GM19025 (cell line): ENCODE data around the gene CCDC57.
"Not testable (repeated sequence)": the region's sequence is repeated elsewhere in the genome, so short reads cannot be mapped to it uniquely, and the experiment has no call there.

Source experiments
- ATAC-seq: cut with Tn5 transposase; IDR thresholded peaks from one replicate; pipeline ENCODE4 v1.9.1; 2021; ENCODE audit warnings: mild to moderate bottlenecking, low read depth, moderate library complexity; ENCODE audit not compliant: unreplicated experiment

CCDC57 gene

DNA sequence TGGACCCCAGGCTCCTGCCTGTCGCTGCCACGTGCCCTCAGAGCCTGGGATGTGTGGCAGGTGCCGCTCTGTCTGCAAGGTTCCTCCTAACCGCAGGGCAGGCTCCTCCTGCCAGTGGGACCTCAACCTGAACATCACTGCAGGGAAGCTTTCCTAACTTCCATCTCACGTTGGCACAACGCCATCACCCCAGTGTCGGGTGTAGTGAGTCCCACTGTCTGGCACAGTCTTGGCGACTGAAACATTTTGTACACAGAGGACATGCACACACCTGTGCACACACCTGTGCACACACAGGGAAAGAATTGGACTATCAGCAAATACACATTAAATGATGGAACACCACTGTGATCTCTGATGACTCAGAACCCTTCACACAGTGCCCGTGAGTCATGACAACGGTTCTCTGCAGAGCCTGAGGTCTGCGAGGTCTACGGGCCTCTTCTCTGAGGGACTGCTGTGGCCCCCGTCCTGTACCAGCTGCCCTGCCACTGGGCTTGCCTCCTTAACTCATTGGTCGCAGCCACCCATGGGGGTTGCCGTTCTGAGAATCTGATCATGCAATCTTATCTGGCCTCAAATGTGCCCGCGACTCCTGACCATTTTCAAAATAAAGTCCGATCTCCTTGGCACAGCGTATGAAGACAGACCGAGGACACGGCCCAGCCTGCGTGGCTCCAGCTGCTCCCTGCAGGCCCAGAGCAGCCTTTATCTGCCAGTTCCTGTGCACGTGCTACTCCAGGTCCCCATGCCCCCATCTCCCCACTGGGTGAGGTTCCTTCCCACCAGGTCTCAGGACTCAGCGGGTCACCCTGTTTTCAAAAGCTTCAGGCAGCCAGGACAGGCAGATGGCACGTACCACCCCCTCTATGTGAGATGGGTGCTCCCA lies 7.6 kb downstream of the CCDC57 start:
- no peak for ATAC-seq

DNA sequence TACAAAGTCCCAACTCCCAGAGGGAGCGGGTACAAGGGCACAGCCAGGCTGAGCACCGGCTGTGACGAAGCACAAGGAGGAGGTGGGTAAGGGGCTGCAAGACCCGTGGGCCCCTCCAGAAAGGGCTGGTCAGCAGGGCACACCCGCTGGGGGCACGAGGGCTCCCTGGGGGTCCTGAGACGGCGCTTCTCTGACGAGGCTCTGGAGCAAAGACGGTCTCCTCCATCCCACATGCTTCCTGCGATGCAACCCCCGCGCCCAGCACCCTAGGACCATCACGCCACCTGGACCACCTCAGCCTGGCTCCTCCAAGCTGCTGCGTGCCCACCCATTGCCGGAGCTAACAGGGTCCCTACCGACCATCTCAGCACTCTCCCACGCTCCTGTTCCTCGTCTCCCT lies 8.7 kb downstream of the CCDC57 start:
- ATAC-seq: no peak

DNA sequence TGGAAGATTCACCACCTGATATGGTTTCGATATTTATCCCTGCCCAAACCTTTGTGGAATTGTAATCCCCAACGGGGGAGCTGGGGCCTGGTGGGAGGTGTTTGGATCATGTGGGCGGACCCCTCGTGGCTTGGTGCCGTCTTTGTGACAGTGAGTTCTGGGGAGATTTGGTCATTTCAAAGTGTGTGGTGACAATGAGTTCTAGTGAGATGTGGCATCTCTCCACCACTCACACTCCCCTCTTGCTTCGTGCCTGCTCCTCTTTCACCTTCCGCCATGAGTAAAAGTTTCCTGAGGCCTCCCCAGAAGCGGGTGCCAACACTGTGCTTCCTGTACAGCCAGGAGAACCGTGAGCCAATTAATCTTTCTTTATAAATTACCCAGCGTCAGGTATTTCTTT lies 9.7 kb downstream of the CCDC57 start:
- no peak for ATAC-seq

DNA sequence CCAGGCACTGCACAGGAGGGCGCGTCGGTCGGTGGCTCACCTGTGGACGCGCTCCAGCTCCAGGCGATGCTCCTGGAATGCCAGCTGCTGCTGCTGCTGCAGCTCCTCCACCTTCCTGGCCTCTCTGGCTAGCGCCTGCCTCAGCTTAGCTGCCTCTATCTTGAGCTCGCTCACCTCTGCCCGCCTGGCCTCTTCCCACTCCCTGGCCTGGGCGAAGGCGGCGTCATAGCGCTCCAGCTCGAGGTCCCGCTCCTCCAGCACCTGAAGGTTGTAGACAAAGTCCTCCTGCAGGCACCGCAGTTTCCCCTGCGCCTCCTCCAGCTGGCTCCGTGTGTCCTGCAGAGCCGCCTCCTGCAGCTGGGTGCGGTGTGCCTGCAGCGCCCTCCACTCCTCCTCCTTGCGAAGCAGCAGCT lies 11.1 kb downstream of the CCDC57 start:
- no peak for ATAC-seq

DNA sequence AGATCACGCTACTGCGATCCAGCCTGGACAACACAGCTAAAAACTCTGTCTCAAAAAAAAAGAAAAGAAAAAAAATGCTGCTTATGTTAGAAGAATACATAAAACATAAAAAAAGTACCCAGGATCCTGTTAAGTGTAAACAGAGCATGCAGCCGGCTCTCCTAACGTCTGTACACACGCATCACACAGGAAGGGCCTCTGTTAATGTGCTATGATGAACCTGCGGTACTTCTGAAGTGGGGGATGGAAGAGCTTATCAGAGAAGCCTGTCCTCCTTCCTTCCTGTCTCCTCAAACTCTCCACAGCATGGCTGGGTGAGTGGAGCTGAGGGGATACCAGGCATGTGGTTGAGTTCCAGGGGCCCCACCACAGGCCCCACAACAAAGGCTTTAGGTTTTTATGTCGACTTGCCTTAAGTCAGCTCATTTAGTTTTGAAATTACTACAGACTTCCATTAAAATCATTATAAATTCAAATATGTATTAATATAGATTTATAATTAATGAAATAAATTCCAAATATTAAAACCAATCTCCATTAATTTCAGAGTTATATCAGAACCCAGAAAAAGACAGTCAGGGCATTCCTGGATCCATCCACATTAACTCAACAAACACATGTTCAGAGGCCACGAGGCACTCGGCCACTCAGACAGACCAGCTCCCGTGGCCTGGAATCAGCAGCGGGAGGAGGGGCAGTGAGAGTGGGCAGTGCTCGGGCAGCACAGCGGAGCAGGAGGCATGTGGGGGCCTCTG lies 11.7 kb downstream of the CCDC57 start:
- ATAC-seq: no peak

DNA sequence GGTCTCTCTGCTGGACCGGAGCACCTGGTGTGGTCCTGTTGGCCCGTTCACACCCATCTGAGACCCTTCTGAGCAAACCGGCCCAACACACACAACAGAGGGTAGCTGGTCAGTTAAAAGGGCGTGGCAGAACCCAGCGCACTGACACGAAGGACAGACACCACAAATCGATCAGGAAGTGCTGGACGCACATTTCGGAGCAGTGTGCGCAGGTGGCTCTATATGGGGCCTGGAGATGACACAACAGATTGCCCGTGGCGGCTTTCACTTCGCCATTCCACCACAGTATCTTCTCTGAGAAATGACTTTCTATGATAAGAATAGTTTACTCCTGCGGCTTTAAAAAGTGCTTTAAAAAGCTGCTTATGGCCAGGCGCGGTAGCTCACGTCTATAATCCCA lies 12.5 kb downstream of the CCDC57 start:
- no peak for ATAC-seq

DNA sequence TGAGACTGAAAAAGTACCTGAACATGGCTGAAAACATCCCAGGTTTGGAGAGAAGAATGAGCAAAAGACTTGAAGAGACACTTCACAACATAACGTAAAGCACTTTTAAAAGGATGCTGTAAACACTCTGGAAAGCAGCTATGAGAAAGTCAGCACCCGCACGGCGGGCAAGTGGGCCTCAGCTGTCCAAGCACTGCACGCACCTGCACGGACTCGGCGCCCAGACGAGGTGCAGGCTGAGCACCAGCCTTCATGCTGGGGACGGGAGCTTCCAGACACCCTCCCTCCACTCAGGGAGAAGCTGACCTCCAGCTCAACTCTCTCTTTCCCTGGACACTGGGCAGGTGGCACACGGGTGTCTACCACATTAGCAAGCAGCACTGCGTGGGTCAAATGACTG lies 13.1 kb downstream of the CCDC57 start:
- ATAC-seq: no peak

DNA sequence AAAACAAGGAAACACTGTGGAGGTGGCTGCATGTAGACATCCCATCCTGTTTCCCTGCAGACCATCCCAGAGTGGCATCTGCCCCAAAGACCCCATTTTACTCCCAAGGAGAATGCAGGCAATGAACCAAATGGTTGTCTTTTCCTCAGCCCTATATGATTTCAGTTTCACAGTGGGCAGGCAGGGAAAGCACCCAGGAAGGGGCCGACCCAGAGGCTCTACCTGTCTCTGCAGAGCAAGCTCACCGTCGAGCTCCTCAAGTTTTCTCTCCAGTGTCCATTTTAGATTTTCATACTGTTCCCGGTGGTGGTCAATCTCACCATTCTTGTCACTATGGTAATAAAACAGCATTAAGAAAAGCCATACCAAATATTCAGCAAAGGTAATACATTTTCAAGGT lies 14.6 kb downstream of the CCDC57 start:
- ATAC-seq: no peak

DNA sequence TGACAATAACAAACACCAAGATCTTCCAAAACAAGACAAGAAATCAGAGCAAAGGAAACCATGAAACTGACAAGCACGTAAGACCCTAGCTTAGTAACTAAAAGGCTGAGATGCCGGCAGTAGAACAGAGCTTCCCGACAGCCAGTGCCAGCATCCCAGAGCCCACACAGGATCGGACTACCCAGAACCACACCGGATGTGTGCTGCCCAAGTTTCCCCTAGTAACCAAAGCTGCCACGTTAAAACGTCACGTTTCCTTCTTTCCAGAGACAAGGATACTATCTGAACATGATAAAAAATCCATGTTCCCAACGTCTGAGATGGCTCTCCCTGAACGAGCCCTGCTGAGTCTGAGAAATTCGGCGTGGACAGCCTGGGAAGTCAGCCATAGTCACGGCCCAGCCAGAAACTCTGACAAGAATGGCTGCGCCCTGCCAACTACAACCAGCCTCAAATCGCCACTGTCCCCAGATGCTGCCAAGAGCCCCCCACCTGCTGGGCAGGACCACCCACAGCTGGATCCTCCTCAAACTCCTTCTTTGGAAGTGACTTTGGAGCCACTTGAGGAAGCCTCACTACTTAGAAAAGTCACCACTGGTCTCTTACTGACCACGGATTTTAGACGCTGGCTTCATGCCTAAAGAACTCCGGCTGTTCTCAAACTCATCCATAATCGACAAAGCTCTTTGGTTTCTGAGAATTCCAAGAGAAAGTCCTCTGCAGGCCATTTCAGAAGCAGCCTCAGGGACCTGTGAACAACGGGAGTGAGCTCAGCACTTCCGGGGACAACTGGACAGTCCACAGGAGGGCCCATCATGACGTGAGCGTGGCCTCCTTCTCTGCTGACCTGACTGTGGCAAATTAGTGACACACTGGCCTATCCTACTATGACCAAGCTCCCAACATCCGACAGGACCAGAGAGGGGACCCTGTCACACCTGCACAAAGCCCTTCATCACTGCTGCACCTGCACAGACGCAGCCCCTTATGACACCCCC lies 16.7 kb downstream of the CCDC57 start:
- no peak for ATAC-seq

DNA sequence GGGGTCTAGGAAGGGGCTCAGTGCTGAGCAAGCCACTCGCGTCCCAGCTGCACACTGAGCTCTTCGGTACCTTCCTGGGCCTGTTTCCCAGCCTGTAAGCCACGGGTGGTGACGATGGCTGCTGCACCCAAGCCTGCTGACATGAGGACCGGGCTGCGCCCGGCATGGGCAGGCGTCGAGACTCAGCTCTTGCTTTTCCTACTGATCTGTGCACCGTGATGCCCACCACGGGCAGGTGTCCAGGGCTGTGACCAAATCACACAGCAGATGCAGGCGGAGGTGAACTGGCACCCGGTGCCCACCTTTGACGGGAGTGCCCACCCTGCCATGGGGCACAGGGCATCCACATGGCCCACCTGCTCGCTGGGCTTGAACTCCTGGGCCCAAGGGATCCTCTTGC lies 17.9 kb downstream of the CCDC57 start:
- no peak for ATAC-seq

DNA sequence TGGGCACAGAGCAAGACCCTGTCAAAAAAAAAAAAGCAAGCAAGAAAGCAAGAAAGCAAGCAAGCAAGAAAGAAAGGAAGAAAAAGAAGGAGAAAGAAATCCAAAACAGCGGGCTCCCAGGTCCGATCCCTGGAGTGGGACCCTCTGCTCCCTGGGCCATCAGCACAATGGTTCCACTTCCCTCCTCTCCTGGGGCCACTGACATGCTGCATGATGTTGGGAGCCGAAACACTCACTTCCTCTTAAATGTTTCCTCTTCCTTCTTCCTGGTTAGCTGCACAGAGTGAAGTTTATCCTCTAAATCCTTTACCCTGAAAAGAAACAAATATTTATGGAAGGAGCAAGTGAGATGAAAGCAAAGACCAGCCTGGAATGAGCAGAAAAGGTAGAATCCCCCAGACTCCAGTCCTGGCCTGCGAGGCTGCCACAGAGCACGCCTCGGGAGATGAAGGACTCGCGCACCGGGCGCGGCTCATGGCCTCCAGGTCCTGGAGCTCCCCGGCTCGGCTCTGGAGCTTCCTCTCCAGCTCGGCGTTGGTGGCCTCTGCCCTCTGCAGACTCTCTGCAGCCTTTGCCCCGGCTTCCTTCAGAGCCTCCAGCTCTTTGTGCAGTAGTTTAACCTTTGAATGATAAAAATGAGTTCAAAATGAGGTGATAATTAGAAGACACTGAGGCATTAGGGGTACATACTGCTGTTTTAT lies 19.0 kb downstream of the CCDC57 start:
- ATAC-seq: no peak

DNA sequence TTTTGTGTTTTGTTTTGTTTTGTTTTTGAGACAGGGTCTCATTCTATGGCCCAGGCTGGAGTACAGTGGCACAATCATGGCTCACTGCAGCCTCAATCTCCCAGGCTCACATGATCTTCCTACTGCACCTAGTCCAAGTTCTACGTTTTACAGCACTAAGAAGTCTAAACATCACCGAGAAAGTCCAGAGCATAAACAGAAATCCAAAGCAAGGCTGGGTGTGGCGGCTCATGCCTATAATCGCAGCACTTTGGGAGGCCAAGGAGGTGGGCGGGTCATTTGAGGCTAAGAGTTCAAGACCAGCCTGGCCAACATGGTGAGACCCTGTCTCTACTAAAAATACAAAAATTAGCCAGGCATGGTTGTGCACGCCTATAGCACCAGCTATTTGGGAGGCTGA lies 19.6 kb downstream of the CCDC57 start:
- not testable (repeated sequence) for ATAC-seq

DNA sequence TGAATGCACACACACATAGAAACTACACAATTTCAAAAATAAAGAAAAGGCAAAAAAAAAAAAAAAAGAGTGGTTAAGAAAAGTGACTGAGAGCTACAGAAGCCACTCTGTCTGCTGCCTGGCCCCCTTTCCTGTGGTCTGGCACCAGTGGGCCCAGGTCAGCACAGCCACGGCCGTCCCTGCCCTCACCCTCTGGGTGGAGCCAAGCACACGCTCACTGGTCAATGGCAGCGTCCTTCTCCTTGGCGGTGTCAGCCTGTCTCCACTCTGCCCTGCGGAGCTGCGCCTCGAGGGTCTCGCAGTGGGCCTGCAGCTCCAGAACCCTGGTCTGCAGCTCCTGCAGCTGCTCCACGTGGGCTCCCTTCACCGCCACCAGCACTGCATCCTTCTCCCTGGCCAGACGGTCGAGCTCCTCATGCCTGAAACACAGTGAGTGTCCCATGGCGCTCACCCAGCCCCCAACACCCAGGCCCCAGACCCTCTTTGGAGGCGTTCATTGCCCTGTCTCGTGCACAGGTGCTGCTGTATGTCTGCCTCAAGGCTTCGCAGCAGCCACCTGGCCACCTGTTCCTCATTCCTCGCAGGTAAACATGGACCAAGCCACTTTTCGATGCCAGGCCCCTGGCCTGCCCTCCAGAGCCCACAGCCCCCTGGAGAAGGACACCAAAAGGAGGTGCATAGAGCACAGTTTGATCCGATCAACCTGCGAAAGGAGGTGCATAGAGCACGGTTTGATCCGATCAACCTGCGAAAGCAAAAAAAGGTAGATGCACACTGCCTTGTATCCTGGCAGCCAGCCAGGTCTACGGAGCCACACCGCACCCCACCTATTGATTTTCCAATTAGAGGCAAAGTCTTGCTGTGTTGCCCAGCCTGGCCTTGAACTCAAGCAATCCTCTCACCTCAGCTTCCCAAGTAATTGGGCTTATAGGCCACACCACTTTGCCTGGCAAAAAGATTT lies 24.4 kb downstream of the CCDC57 start:
- no peak for ATAC-seq

DNA sequence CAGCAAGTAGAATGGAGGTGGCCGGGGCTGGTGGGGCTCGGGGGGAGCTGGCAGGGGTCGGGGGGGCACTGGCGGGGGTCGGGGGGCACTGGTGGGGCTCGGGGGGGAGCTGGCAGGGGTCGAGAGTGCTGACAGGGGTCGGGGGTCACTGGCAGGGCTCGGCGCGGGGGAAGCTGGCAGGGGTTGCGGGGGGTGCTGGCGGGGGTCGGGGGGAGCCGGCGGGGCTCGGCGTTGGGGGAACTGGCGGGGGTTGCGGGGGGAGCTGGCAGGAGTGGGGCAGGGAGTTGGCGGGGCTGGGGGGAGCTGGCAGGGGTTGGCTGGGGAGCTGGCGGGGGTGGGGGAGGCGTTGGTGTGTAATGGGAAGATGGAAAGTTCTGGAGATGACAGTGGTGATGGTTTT lies 25.1 kb downstream of the CCDC57 start:
- no peak for ATAC-seq

DNA sequence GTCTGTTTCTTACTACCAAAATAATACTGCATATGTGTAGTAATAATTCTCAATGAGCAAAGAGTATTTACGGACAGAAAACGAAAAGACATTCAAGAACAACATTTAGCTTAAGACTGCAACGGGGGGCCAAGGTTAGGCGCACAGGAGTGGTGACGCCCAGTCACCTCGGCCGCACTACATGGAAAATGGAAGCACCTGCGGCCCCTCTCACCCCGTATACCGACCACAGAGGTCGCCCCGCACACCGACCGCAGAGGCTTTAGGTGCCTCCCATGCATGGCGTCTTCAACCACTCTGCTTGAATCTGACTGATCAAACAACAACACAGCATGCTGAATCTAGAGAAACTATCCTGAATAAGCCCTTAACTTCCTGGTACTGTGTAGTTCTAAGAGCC lies 26.4 kb downstream of the CCDC57 start:
- ATAC-seq: no peak

DNA sequence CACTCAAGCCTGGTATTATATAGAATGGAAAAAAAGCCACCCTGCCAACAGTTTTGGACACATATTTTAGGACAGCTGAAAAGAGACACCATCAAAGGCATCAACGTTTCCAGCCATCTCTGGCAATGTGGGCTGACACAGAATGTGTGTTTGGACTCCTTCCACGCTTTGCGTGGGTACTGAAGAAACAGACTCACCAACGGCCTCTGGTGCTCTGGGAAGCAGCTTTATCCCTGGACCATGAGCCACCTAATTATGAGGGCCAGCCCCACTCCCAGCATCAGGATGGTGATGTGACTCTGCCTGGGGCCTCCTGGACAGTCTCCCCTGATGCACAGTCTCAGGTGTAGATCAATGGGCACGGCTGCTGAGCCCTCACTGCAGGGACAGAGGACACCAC lies 27.9 kb downstream of the CCDC57 start:
- no peak for ATAC-seq

DNA sequence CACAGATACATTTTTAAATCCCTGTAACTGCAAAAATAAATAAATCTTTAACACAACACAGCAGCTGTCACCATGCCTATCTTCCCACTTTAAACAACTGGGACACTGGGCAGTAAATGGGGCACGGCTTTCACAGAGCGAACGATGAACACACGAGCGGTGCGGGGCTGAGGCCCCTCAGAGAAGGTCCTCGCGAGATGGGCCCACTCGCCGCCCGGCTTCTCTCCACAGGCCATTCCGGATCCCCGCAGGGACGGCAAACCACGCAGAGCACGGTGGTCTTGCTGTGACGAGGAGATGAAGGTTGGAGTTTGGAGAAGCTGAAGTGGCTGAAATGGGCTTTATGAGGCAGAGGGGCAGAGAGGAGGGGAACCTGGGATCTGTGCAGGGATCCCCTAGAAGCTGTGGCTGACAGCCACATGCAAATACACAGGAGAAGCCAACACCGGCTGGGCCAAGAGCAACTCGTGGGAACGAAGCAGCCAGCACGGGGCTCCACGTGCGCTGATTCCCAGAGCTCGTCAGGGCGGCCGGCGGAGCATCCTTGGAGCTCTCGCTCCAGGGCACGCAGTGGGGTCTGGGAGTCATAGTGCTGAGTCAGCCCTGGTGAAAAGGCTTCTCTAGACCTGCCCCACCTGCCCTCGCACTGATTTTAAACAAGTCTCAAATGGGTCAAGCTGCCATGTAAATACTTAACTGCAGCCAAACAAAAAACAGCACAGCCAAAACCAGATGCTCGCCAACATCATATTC lies 31.7 kb downstream of the CCDC57 start:
- no peak for ATAC-seq

DNA sequence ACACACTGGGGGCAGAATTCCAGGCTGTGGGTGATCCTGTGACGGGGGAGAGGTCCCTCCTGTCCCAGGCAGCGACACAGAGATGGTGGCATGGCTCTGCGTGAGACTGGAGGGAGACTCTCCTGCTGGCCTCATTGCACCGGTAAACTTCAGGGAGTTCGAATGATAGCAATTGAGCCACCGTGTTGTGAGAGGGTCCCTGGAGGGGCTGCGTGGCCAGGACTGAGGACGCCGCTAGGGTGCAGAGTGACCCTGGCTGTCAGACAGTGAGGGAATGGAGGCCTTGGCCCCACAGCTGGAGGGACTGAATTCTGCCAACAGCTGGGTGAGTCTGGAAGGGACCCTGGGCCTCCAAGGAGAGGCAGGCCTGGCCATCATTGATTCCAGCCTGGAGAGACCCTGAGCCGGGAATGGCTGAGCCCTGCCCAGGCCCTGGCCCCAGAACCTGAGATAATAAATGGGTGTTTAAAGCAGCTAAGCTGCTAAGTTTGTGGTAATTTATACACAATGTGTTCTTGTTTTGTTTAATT lies 32.6 kb downstream of the CCDC57 start:
- no peak for ATAC-seq
